ENCODE results near the gene TSPAN17.

Gene TSPAN17

GRCh38 chr5:176643491-176644219, 3.6 kb upstream of the TSPAN17 start:
- no peak for DNase-seq

- DNase-seq: no peak
Observed at GRCh38 chr5:176644294-176644693, 3.0 kb upstream of the TSPAN17 start.

DNA sequence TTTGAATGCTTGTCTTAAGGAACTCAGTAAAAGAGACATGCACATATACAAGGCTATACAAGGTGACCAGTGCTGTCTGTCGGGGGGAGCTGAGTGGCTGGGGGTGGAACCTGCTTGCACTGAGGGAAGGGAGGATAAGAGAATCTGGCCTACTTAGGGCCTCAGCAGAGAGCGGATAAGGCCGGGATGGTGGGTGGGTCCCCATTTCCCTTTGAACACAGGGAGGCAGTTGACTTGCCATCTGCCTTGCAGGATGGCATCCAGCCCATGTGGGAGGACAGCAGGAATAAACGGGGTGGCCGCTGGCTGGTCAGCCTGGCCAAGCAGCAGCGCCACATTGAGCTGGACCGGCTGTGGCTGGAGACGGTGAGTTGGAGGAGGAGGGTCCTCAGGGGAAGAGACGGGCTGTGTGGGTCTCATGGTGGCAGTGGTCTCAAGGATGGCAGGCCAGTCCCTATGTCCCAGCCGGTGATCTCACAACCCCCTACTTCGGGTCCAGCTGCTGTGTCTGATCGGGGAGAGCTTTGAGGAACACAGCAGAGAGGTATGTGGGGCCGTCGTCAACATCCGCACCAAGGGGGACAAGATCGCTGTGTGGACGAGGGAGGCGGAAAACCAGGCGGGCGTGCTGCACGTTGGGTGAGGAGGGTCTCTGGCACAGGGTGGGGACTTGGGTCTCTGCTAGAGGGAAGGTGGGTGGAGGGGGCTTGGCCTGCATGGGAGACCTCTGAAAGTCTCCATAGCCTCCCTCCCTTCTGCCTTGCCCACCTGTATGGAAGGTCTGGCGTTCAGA, 2.2 kb upstream of the TSPAN17 start:
- DNase-seq: peak in 1 of 14 donors; percentile 56

- no peak for DNase-seq
Observed at GRCh38 chr5:176646049-176646706, 1.1 kb upstream of the TSPAN17 start.

DNA sequence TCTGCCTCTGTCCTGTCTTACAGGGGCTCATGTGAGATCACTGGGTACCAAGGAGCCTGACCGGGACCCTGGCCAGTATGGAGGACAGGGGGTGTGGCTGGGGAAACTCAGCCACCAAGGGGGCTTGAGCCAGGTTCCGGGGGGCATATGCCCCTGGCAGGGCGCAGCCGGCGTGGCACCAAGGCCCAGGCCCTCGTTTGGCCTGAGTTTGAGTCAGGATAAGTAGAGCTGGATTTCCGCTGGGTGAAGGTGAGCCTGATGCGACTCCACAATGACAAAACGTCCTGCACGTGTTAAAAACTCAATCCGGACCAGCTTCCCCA, 616 bp upstream of the TSPAN17 start:
- no peak for DNase-seq

DNA sequence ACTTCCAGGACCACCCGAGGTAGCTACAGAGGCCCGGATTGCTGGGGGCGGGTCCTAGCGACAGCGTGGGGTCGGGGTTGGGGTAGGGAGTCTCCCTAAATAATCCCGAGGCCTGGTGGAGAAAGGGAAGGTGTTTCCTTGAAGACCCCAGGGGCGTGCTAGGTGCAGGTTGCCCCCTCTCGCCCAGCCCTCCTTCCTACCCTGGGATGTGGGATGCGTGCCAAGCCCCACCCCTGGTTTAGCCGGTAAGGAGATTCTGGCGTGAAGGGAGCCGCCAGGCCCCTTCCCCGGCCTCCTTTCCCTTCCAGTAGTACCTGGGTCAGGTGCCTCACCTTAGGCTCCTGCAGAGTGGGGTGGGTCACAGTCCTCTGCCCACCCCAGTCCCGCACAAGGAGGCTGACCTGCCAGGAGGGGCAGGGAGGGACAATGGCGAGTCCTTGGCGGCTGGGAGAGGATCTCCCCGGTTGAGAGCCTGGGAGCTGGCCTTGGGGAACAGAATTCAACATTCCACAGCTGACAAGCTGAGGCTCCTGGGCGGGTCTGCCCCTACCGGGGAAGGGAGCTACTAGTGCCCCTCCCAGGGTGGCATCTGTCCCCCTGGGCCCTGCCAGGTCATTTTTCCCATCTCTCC, 674 bp downstream of the TSPAN17 start:
- peak in 2 of 14 donors; percentile 37 to 54 for DNase-seq

GRCh38 chr5:176648474-176649194, 1.4 kb downstream of the TSPAN17 start:
- DNase-seq: no peak

DNA sequence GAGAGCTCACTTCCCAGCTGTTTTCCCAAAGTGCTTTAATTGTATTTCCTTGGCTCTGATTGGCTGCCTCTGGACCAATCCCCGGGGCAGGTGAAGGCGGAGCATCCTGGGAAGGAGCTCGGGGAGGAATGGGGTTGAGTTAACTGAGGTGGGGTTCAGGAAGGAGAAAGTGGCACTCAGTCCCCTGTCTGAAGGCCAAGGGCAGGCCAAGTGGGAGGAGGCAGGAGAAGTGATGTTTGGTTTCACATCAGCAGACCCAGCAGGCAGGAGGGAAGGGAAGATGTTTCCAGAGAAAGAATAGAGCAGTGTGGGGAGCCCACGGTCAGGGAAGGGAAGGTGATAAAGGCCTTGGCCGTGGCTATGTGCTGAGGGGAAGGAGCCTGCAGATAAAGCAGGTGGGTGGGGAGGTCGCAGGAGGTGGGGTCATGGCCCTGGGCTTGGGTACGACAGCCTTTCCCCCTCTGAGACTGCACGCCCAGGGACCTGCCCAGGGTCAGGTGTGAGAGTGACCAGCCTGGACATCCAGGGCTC, 3.1 kb downstream of the TSPAN17 start:
- DNase-seq: no peak

DNA sequence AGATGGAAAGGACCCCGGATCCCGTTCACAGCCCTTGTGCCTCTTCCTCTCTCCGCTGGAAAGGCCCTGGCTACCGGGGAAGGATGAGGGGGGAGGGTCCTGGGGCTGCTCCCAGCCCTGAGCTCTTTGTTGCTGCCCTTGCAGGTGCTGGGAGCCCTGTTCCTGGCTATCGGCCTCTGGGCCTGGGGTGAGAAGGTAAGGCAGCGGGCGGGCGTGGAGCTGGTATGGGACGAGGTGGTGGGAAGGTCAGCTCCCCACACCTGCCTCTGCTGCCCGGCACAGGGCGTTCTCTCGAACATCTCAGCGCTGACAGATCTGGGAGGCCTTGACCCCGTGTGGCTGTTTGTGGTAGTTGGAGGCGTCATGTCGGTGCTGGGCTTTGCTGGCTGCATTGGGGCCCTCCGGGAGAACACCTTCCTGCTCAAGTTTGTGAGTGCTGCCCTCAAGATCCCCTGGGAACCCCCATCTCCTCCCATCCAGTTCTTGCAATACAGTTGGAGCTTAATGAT, 4.2 kb downstream of the TSPAN17 start:
- no peak for DNase-seq

- peak in 5 of 14 donors; percentile 6 to 91 (median 23) for DNase-seq
Observed at GRCh38 chr5:176652136-176652535, 4.9 kb downstream of the TSPAN17 start.

GRCh38 chr5:176653401-176654385, 6.4 kb downstream of the TSPAN17 start:
- DNase-seq: peak in 1 of 14 donors; percentile 52

DNA sequence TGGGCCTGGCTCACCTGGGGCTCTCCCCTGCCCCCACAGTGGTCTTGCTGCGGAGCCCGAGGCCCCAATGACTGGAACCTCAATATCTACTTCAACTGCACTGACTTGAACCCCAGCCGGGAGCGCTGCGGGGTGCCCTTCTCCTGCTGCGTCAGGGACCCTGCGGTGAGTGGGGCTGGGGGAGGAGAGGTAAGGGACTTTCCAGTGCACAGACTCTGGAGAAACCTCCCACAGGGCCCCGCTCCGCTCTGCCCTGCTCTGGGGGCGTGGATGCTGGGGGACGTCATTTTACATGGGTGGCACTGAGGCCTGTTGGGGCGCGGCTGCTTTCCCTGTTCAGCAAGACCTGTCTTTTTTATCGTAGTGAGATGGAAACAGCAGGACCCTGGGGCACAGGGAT, 7.6 kb downstream of the TSPAN17 start:
- DNase-seq: no peak

DNA sequence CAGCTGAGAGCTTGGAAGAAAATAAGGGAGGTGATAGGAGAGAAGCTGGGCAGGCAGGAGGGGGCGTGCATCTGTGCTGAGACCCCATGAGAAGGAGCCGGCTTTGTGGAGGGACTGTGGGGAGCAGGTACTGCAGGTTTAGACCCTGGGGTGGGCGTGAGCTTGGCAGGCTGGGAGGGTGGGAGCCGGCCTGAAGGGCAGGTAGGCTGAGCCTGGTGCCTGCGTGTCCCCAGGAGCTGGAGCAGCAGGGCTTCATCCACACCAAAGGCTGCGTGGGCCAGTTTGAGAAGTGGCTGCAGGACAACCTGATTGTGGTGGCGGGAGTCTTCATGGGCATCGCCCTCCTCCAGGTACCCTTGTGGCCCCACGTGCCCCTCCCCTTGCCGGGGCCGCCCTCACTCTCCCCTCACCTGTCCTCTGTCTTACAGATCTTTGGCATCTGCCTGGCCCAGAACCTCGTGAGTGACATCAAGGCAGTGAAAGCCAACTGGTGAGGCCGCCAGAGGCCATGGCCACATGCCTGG, 9.2 kb downstream of the TSPAN17 start:
- no peak for DNase-seq

- DNase-seq: peak in 11 of 14 donors; percentile 19 to 73 (median 40)
Observed at GRCh38 chr5:176658007-176658599, 10.8 kb downstream of the TSPAN17 start.

DNA sequence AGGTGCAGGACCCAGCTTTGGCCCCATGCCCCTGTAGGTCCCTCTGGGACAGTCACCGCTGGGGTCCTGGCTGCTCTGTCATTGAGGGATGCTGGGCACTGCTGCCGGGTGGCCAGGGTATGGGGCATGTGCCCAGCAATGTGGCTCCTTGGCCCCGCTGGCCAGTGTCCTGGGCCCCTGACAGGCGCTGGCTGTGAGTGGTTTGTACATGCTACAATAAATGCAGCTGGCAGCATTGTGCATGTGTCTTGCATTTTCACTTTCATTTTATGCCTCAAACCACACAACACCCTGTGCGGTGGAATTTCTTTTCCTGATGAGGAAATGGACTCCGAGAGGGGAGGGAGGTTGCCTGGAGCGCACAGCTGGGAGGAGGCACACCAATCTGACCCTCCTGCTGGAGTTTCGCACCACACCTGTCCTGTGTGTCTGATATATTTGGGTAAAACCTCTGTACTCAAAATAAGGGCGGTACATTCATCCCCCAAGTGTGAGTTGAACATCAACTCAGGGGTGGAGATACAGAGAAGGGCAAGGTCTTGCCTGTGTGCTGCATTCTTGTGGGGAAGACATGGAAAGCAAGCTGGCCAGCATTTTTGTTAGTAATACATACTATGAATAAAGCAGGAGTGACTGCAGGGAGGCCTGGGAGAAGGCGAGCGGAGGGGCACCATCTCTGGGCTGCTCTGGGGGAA, 11.7 kb downstream of the TSPAN17 start:
- DNase-seq: peak in 1 of 14 donors; percentile 5

- DNase-seq: no peak
Observed at GRCh38 chr5:176659512-176659839, 12.2 kb downstream of the TSPAN17 start.

GRCh38 chr5:176659860-176660461, 12.7 kb downstream of the TSPAN17 start:
- DNase-seq: no peak

DNA sequence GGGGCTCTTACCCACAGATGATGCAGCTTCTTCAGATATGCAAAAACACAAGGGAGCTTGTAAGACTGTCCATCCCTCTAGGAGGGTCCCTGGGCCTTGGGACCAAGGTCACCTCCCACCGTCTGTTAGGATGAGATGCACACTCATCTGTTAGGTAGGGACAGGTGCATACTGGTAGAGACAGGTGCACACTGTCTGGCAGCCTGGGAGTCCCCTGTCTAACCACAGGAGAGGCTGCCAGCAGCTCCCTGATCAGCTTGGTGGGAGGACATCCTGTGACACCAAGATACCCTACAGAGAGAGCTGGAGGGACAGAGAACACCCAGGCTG, 13.2 kb downstream of the TSPAN17 start:
- DNase-seq: no peak
